ENCODE data around the gene ORC4. TPM values are rescaled to one million over a fixed set of nuclear protein-coding genes. Genes with fewer than 3 reads are reported as not detected.

Gene ORC4
- total and polyA plus RNA-seq, 2 of the 8 experiments (the other 6 are each of a cell fraction or from before 2014, with no cell fraction given) = 22.7 to 63.7 TPM

DNA sequence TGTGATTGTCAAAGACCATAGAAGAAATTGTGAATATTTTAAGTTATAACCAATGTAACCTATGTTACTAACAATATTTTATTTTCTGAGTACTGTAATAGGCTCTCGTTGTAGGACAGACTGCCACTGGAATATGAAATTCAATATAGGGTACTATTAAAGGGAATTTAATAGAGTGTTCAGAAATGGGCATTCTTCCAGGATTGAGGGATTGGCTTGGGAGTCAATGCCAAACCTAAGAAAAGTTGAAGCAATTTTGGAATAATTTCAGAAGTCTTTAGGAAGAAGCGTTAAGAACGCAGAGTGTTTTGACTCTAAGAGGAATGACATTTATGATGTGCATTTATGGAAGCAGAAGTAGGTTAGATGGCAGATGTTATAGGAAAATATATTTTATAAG is 96.7 kb downstream of the ORC4 start:
- CTCF ChIA-PET (ENCODE audit: partially characterized antibody) = no interaction called here

More for the DNA sequence above, 96.7 kb downstream of the ORC4 start:
- Histone ChIP-seq H3K18ac (ENCODE audit: extremely low read depth, low read length) (no peak overlapping the region), H2AFZ (ENCODE audit: low read length) (no peak overlapping the region), H3K23ac (ENCODE audit: insufficient read length) (no peak overlapping the region), H2BK120ac (replicated peaks; ENCODE audit: low read depth, low read length) (no peak overlapping the region), H3K56ac (replicated peaks; ENCODE audit: insufficient read length, low read depth, low read length) (no peak overlapping the region), H2BK15ac (ENCODE audit: low read length) (no peak overlapping the region), H3K27ac (ENCODE audit: low read depth, low read length) (no peak overlapping the region), H3K4ac (replicated peaks; ENCODE audit: insufficient read length, low read depth, low read length) (no peak overlapping the region), H4K91ac (replicated peaks; ENCODE audit: insufficient read length, low read length) (no peak overlapping the region), H2BK12ac (ENCODE audit: low read depth, low read length) (no peak overlapping the region), H3K9me3 (ENCODE audit: insufficient read depth in 2 of 2, low read depth in 1 of 2, low read length in 1 of 2) (no peaks in the 10 kb centered on the region), H4K20me1 (replicated peaks in 1 of 2; ENCODE audit: control insufficient read depth in 1 of 2, insufficient read depth in 2 of 2, low read length in 2 of 2) (no peaks in the 10 kb centered on the region), H3K36me3 (ENCODE audit: control insufficient read depth in 2 of 4, insufficient read depth in 4 of 4, low read length in 3 of 4) (peaks cover 0 to 13% (median 3%) of the 10 kb centered on the region in 4 experiments; a peak in 5 of 8 replicates), H4K8ac (ENCODE audit: extremely low read depth, insufficient read depth, low read length) (no peak overlapping the region), H4K5ac (ENCODE audit: insufficient read length, low read depth, low read length) (no peak overlapping the region), H3K79me2 (ENCODE audit: control insufficient read depth in 1 of 2, insufficient read depth in 2 of 2, low read length in 2 of 2) (no peaks in the 10 kb centered on the region), H3K4me3 (ENCODE audit: extremely low read depth in 1 of 4, insufficient read depth in 2 of 4, low read depth in 3 of 4, low read length in 4 of 4) (no peak overlapping the region), H3K23me2 (ENCODE audit: low read depth, low read length) (no peaks in the 10 kb centered on the region), H3K4me1 (replicated peaks in 1 of 4; ENCODE audit: control insufficient read depth in 3 of 4, insufficient read depth in 4 of 4, low read length in 3 of 4) (no peaks in the 10 kb centered on the region), H3K27me3 (replicated peaks in 1 of 4; ENCODE audit: control insufficient read depth in 3 of 4, extremely low read depth in 1 of 4, insufficient read depth in 3 of 4, low read length in 3 of 4) (no peaks in the 10 kb centered on the region), H2BK20ac (ENCODE audit: low read length) (no peak overlapping the region), H2BK5ac (ENCODE audit: low read depth, low read length) (no peak overlapping the region), H3K79me1 (ENCODE audit: low read depth, low read length) (no peaks in the 10 kb centered on the region), H3K14ac (ENCODE audit: insufficient read length) (no peak overlapping the region), H2AK5ac (ENCODE audit: low read depth, low read length) (no peak overlapping the region), H3K9ac (replicated peaks in 1 of 4; ENCODE audit: extremely low read depth in 1 of 4, low read depth in 3 of 4, low read length in 3 of 4) (no peak overlapping the region), H3K4me2 (ENCODE audit: insufficient read depth in 1 of 2, low read depth in 2 of 2, low read length in 2 of 2) (no peak overlapping the region)
- WGBS, 2 experiments (ENCODE audit: extremely low coverage in 1 of 2, insufficient coverage in 1 of 2, insufficient read length in 1 of 2, insufficient replicate concordance in 2 of 2, low coverage in 1 of 2, low lambda C conversion rate in 2 of 2, missing lambda C conversion rate in 1 of 2) = 91% methylated on average over 3 of the region's 3 CpGs; no CpG with 5 or more reads in 1 of the 2 experiments
- TF ChIP-seq TAF7 (optimal IDR thresholded peaks at IDR 0.05; ENCODE audit: borderline replicate concordance, low read depth, low read length) (no peak), SP4 (IDR thresholded peaks at IDR 0.05; ENCODE audit: low read length) (no peak), BCL11A (IDR thresholded peaks at IDR 0.05; ENCODE audit: low read depth in 2 of 2, low read length in 2 of 2) (no peak), E2F6 (IDR thresholded peaks at IDR 0.05) (no peak), HDAC6 (IDR thresholded peaks at IDR 0.05; ENCODE audit: low read depth, low read length) (no peak), MAX (IDR thresholded peaks at IDR 0.05) (no peak), KDM5A (IDR thresholded peaks at IDR 0.05; ENCODE audit: low read length) (no peak)
- no peak for DNase-seq (ENCODE audit: low read depth in 1 of 2, low spot score in 2 of 2)
- no peak for FAIRE-seq
- POLR2A ChIA-PET (ENCODE audit: partially characterized antibody) = no interaction called here

All from H1 (cell line).